HG03103 (cell line): ENCODE results near the gene TAF6L.
"Not testable (repeated sequence)": the region's sequence is repeated elsewhere in the genome, so short reads cannot be mapped to it uniquely, and the experiment has no call there.

Experiments used
- ATAC-seq: cut with Tn5 transposase; IDR thresholded peaks from one replicate; pipeline ENCODE4 v1.9.1; 2021; ENCODE audit warnings: low read depth; ENCODE audit not compliant: unreplicated experiment

TAF6L gene

GRCh38 chr11:62771144-62772021 lies at the start of gene TAF6L:
Gene TAF6L (plus strand): TSS chr11:62771396. CDS start chr11:62775784, 4,388 bp downstream.
- ATAC-seq, result peak; percentile 58

- no peak for ATAC-seq
These were observed 49.2 kb upstream of the TAF6L start for GRCh38 chr11:62721994-62722393.

GRCh38 chr11:62724171-62724570 lies 47.0 kb upstream of the TAF6L start:
- no peak for ATAC-seq

- ATAC-seq, result no peak
These were observed 45.5 kb upstream of the TAF6L start for GRCh38 chr11:62725646-62726045.

GRCh38 chr11:62726156-62726914 lies 44.9 kb upstream of the TAF6L start:
- no peak for ATAC-seq

GRCh38 chr11:62726915-62727164 lies 44.4 kb upstream of the TAF6L start:
- ATAC-seq, result peak; percentile 9

GRCh38 chr11:62727165-62727871 lies 43.9 kb upstream of the TAF6L start, which contains the start of gene HNRNPUL2:
Gene HNRNPUL2 (minus strand): TSS chr11:62727457. CDS start chr11:62727156, 301 bp downstream.
- ATAC-seq, result peak; percentile 56

GRCh38 chr11:62727872-62728170 lies 43.4 kb upstream of the TAF6L start:
- ATAC-seq, result peak; percentile 33

GRCh38 chr11:62728171-62728988 lies 42.8 kb upstream of the TAF6L start, which contains the start of gene TTC9C:
Gene TTC9C (plus strand): TSS chr11:62728486. CDS start chr11:62728849, 363 bp downstream.
- ATAC-seq, result peak; percentile 23

- ATAC-seq, result not testable (repeated sequence)
These were observed 41.1 kb upstream of the TAF6L start for GRCh38 chr11:62730076-62730475.

GRCh38 chr11:62732830-62733229 lies 38.4 kb upstream of the TAF6L start:
- no peak for ATAC-seq

GRCh38 chr11:62737196-62737595 lies 34.0 kb upstream of the TAF6L start:
- no peak for ATAC-seq

GRCh38 chr11:62747475-62748160 lies 23.6 kb upstream of the TAF6L start:
- no peak for ATAC-seq

GRCh38 chr11:62749931-62750330 lies 21.3 kb upstream of the TAF6L start:
- ATAC-seq, result not testable (repeated sequence)

- no peak for ATAC-seq
These were observed 18.9 kb upstream of the TAF6L start for GRCh38 chr11:62752177-62752785.

GRCh38 chr11:62752994-62753735 lies 18.0 kb upstream of the TAF6L start:
- no peak for ATAC-seq

GRCh38 chr11:62753736-62754603 lies 17.2 kb upstream of the TAF6L start, which contains the start of gene ZBTB3:
Gene ZBTB3 (minus strand): TSS chr11:62754160. CDS start chr11:62753664, 496 bp downstream.
- ATAC-seq, result peak; percentile 91
